Breast epithelium (tissue), 4 donors: ENCODE measurements around the gene ALPK1. TPM values are rescaled to one million over a fixed set of nuclear protein-coding genes. Genes with fewer than 3 reads are reported as not detected.

Experiments used
- DNase-seq, 2 donors: peaks; one replicate each; pipeline ENCODE4 v3.0.0-alpha.2; 2019; ENCODE audit warnings: low spot score in 2 of 2
- H3K27ac ChIP-seq, 2 donors: fragments of 200-600 bp; sonication (generic) in 1 of 2; one replicate each; pipeline ENCODE4 v1.5.1; 2016 to 2019; ENCODE audit warnings: mild to moderate bottlenecking in 1 of 2
- H3K27me3 ChIP-seq, 2 donors: fragments of 200-600 bp; sonication (generic) in 1 of 2; one replicate each; pipeline versions ENCODE4 v1.5.1 to v1.6.0; 2017 to 2019; ENCODE audit warnings: control low read depth in 1 of 2, mild to moderate bottlenecking in 1 of 2
- H3K36me3 ChIP-seq: fragments of 200-600 bp; one replicate; pipeline ENCODE4 v1.5.1; 2019
- H3K4me1 ChIP-seq, 2 donors: fragments of 200-600 bp; sonication (generic); one replicate each; pipeline ENCODE4 v1.5.1; 2016 to 2019; ENCODE audit warnings: control low read depth in 1 of 2
- H3K4me3 ChIP-seq, 3 donors: fragments of 200-600 bp; sonication (generic); 1 replicate in 2 of 3; 2 replicates in 1 of 3; pipeline ENCODE4 v1.5.1; 2016 to 2019; ENCODE audit warnings: mild to moderate bottlenecking in 3 of 3, moderate library complexity in 2 of 3
- H3K9me3 ChIP-seq, 2 donors: fragments of 200-600 bp; sonication (generic) in 1 of 2; one replicate each; pipeline ENCODE4 v1.5.1; 2016 to 2019; ENCODE audit warnings: control low read depth in 1 of 2
- POLR2A ChIP-seq: fragments of 450-650 bp; IDR thresholded peaks from one replicate; pipeline ENCODE4 v1.6.1; 2016; ENCODE audit warnings: antibody characterized with exemption, mild to moderate bottlenecking, moderate library complexity
- POLR2AphosphoS5 ChIP-seq, 3 donors: sonication (generic); formaldehyde crosslinking; IDR thresholded peaks; one replicate each; pipeline ENCODE4 v1.6.1; 2017; ENCODE audit warnings: antibody characterized with exemption in 3 of 3
- intact Hi-C: fragments of 100-400 bp; cut with DNase I; formaldehyde crosslinking; loops from one replicate; pipeline ENCODE4 v1.15.1; 2023; ENCODE audit warnings: low total_unique reads
- total RNA-seq, 3 donors: library from RNA; depleted of rRNA; stranded (reverse); fragments of >200 nt; gene quantifications; one replicate each; pipeline ENCODE4 v1.1.0, GENCODE V29; 2016
- TF ChIP-seq, protein P1 (sequence below), 3 donors: fragments of 450-650 bp; IDR thresholded peaks; one replicate each; pipeline ENCODE4 v1.5.1; 2016 to 2017; ENCODE audit warnings: antibody characterized with exemption in 3 of 3, mild to moderate bottlenecking in 3 of 3, moderate library complexity in 3 of 3

Gene ALPK1
- total RNA-seq, 3 donors from 2014 or later, result 20.5 to 59.3 (median 53.3) TPM

DNA sequence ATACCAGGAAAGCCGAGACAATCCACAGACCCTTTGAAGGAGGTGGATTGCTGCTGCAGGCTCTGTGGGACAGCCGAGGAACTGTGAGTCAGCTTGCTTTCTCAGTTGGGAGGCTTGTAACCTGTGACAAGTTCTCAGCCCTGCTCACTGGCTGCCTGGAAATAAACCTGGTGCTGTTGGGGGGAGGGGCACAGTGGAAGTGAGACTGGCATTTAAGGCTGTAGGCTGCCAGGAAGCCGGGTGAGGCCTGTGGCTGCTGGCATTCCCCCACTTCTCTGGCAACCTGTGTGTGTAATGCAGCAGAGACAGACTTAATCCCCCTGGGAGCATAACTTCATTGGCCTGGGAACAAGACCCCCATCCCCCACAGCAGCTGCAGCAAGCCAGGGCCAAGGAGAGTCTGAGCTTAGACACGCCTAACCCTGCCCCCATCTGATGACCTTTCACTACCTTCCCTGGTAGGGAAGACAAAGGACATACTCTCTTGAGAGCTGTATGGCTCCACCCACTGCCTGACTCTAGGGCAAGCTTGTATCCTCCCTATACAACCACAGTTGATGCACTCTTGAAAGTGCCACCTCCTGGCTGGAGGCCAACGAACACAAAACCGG is 64.1 kb downstream of the ALPK1 start:
- peaks cover 9 to 13% of the 10 kb centered on the region in 2 donors for H3K9me3 ChIP-seq
- intact Hi-C loops, result no loop called here
- no peak overlapping the region for H3K27ac ChIP-seq
- DNase-seq, result no peak
- no peak overlapping the region for H3K4me3 ChIP-seq
- H3K27me3 ChIP-seq, result no peaks in the 10 kb centered on the region
- no peaks in the 10 kb centered on the region for H3K4me1 ChIP-seq
- no peaks in the 10 kb centered on the region for H3K36me3 ChIP-seq
- no peak for TF ChIP-seq POLR2A

DNA sequence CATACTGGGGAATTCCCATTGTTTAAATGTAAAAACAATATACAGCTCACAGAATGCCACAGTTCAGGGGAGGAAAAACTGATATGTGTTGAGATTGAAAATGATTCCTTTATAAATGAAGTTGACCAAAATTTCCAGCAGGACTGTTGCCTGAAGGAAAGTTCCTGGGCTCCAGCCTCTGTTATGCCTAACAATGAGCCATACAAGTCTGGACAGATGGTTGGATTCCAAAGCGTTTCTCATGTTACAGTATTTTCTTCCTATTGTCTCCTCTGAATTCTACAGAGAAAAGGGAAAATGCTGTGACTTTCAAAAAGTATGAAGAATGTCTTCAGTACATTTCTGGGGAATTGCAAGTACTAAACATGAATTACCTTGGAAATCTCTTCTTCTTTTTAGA is 73.3 kb downstream of the ALPK1 start:
- H3K9me3 ChIP-seq, result peaks cover 5 to 16% of the 10 kb centered on the region in 2 donors
- no peaks in the 10 kb centered on the region for H3K4me1 ChIP-seq
- TF ChIP-seq, protein P1, sequence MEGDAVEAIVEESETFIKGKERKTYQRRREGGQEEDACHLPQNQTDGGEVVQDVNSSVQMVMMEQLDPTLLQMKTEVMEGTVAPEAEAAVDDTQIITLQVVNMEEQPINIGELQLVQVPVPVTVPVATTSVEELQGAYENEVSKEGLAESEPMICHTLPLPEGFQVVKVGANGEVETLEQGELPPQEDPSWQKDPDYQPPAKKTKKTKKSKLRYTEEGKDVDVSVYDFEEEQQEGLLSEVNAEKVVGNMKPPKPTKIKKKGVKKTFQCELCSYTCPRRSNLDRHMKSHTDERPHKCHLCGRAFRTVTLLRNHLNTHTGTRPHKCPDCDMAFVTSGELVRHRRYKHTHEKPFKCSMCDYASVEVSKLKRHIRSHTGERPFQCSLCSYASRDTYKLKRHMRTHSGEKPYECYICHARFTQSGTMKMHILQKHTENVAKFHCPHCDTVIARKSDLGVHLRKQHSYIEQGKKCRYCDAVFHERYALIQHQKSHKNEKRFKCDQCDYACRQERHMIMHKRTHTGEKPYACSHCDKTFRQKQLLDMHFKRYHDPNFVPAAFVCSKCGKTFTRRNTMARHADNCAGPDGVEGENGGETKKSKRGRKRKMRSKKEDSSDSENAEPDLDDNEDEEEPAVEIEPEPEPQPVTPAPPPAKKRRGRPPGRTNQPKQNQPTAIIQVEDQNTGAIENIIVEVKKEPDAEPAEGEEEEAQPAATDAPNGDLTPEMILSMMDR (IDR thresholded peaks at IDR 0.05), result no peak
- TF ChIP-seq POLR2A (no peak), POLR2AphosphoS5 (IDR thresholded peaks at IDR 0.05) (no peak)
- DNase-seq, result no peak
- H3K4me3 ChIP-seq, result no peak overlapping the region
- no peaks in the 10 kb centered on the region for H3K36me3 ChIP-seq
- H3K27me3 ChIP-seq, result no peaks in the 10 kb centered on the region
- H3K27ac ChIP-seq, result peak overlapping the region in 1 of 2 donors; percentile 23
- intact Hi-C loops, result no loop called here

GRCh38 chr4:112371361-112371760 is 74.2 kb downstream of the ALPK1 start:
- Histone ChIP-seq H3K9me3 (peaks cover 5 to 8% of the 10 kb centered on the region in 2 donors), H3K27me3 (no peaks in the 10 kb centered on the region), H3K36me3 (no peaks in the 10 kb centered on the region), H3K4me3 (no peak overlapping the region), H3K27ac (no peak overlapping the region), H3K4me1 (no peaks in the 10 kb centered on the region)
- intact Hi-C loops, result no loop called here
- DNase-seq, result no peak
- TF ChIP-seq POLR2AphosphoS5 (IDR thresholded peaks at IDR 0.05) (no peak), POLR2A (no peak)
- TF ChIP-seq, protein P1 (IDR thresholded peaks at IDR 0.05), result no peak

- Histone ChIP-seq H3K27ac (no peak overlapping the region), H3K9me3 (no peaks in the 10 kb centered on the region), H3K4me1 (no peaks in the 10 kb centered on the region), H3K27me3 (no peaks in the 10 kb centered on the region), H3K36me3 (no peaks in the 10 kb centered on the region), H3K4me3 (no peak overlapping the region)
- no peak for TF ChIP-seq POLR2AphosphoS5 (IDR thresholded peaks at IDR 0.05)
- TF ChIP-seq, protein P1 (IDR thresholded peaks at IDR 0.05), result no peak
- no peak for TF ChIP-seq POLR2A
- intact Hi-C loops, result no loop called here
- no peak for DNase-seq
Observed at GRCh38 chr4:112374850-112375249, 77.7 kb downstream of the ALPK1 start.

- no peaks in the 10 kb centered on the region for H3K4me1 ChIP-seq
- no peak for DNase-seq
- no peaks in the 10 kb centered on the region for H3K36me3 ChIP-seq
- TF ChIP-seq POLR2AphosphoS5 (IDR thresholded peaks at IDR 0.05), result no peak
- no peak for TF ChIP-seq POLR2A
- TF ChIP-seq, protein P1 (IDR thresholded peaks at IDR 0.05), result no peak
- no peaks in the 10 kb centered on the region for H3K27me3 ChIP-seq
- no peaks in the 10 kb centered on the region for H3K9me3 ChIP-seq
- no peak overlapping the region for H3K27ac ChIP-seq
- intact Hi-C loops, result no loop called here
- H3K4me3 ChIP-seq, result no peak overlapping the region
Observed at GRCh38 chr4:112377171-112377570, 80.0 kb downstream of the ALPK1 start.
